GM12878 (cell line): ENCODE data around the gene CYB5B. TPM values are rescaled to one million over a fixed set of nuclear protein-coding genes. Genes with fewer than 3 reads are reported as not detected.

Experiments
- ATF3 ChIP-seq: IDR thresholded peaks from 2 replicates; pipeline ENCODE4 v1.6.1; 2011; ENCODE audit warnings: low read depth, mild to moderate bottlenecking, low read length, moderate library complexity, borderline replicate concordance; ENCODE audit errors: extremely low read depth
- BMI1 ChIP-seq: fragments of 450-650 bp; IDR thresholded peaks from 2 replicates; pipeline ENCODE4 v1.6.1; 2016; ENCODE audit warnings: mild to moderate bottlenecking, moderate library complexity, borderline replicate concordance
- CEBPB ChIP-seq, 2 experiments: fragments of 150-350 bp in 1 of 2; IDR thresholded peaks; 2 replicates each; pipeline ENCODE4 v1.6.1; 2012 to 2014; ENCODE audit warnings: low read depth in 2 of 2, low read length in 2 of 2, borderline replicate concordance in 1 of 2, inconsistent platforms in 1 of 2
- CHD1 ChIP-seq: IDR thresholded peaks from 2 replicates; pipeline ENCODE4 v1.6.1; 2012; ENCODE audit warnings: low read depth, low read length, improper control_type of control experiment
- CHD4 ChIP-seq: fragments of 200-600 bp; sonication (generic); IDR thresholded peaks from 2 replicates; pipeline ENCODE4 v1.6.1; 2016; ENCODE audit warnings: mild to moderate bottlenecking
- CREM ChIP-seq: IDR thresholded peaks from 2 replicates; pipeline ENCODE4 v1.6.1; 2014; ENCODE audit warnings: antibody characterized with exemption, low read depth
- FOS ChIP-seq: IDR thresholded peaks from 3 replicates; pipeline ENCODE4 v1.6.1; 2011; ENCODE audit warnings: borderline replicate concordance; ENCODE audit not compliant: insufficient read length; ENCODE audit errors: extremely low read depth
- IKZF2 ChIP-seq, 2 experiments: fragments of 450-650 bp; IDR thresholded peaks; 2 replicates each; pipeline ENCODE4 v1.6.1; 2017; ENCODE audit warnings: mild to moderate bottlenecking in 2 of 2, moderate library complexity in 2 of 2
- IRF4 ChIP-seq: IDR thresholded peaks from 2 replicates; pipeline ENCODE4 v1.6.1; 2011; ENCODE audit warnings: low read depth, low read length
- NR2F1 ChIP-seq: fragments of 450-650 bp; conservative IDR thresholded peaks from 2 replicates; pipeline ENCODE4 v1.6.1; 2017; ENCODE audit warnings: mild to moderate bottlenecking
- PAX5 ChIP-seq: IDR thresholded peaks from 2 replicates; pipeline ENCODE4 v1.6.1; 2011; ENCODE audit warnings: low read depth, low read length, borderline replicate concordance
- POLR2AphosphoS5 ChIP-seq: IDR thresholded peaks from 2 replicates; pipeline ENCODE4 v1.6.1; 2011; ENCODE audit warnings: mild to moderate bottlenecking, low read length, inconsistent platforms
- POU2F2 ChIP-seq: IDR thresholded peaks from 3 replicates; pipeline ENCODE4 v1.6.1; 2011; ENCODE audit warnings: low read depth, mild to moderate bottlenecking, low read length, borderline replicate concordance
- PRDM15 ChIP-seq: fragments of 450-650 bp; formaldehyde crosslinking; IDR thresholded peaks from 2 replicates; pipeline ENCODE4 v1.4.0; 2020; ENCODE audit warnings: mild to moderate bottlenecking, moderate library complexity
- RUNX3 ChIP-seq: IDR thresholded peaks from 2 replicates; pipeline ENCODE4 v1.6.1; 2012; ENCODE audit warnings: low read length, inconsistent platforms
- STAT1 ChIP-seq: fragments of 450-650 bp; conservative IDR thresholded peaks from 2 replicates; pipeline ENCODE4 v1.6.1; 2014; ENCODE audit warnings: antibody characterized with exemption, mild to moderate bottlenecking
- TCF12 ChIP-seq: IDR thresholded peaks from 2 replicates; pipeline ENCODE4 v1.6.1; 2011; ENCODE audit warnings: low read depth, mild to moderate bottlenecking, low read length
- TCF3 ChIP-seq: IDR thresholded peaks from 2 replicates; pipeline ENCODE4 v1.6.1; 2012; ENCODE audit warnings: low read depth, mild to moderate bottlenecking, low read length, borderline replicate concordance; ENCODE audit not compliant: insufficient read depth
- YBX1 ChIP-seq: fragments of 450-650 bp; IDR thresholded peaks from 2 replicates; pipeline ENCODE4 v1.6.1; 2016; ENCODE audit warnings: antibody characterized with exemption
- ZNF274 ChIP-seq: IDR thresholded peaks from one replicate; pipeline ENCODE4 v1.8.0; 2011; ENCODE audit not compliant: insufficient read length, insufficient read depth
- polyA plus RNA-seq, 11 experiments: library from polyadenylated mRNA; depleted of rRNA in 4 of 11; unstranded in 6 of 11; stranded (reverse) in 5 of 11; fragments of >200 nt; fragmentation: Nextera tagmentation in 4 of 11; fragmentation: Illumina TruSeq in 1 of 11; extraction: Ambion mirVana in 4 of 11; extraction: Trizol in 1 of 11; gene quantifications; 1 replicate in 1 of 11; 2 replicates in 10 of 11; pipeline versions ENCODE4 v1.2.1 to v1.2.3, GENCODE V29; 2011 to 2016; ENCODE audit warnings: inconsistent platforms in 2 of 11, missing spikeins in 2 of 11, low read depth in 1 of 11
- total RNA-seq, 4 experiments: library from RNA; depleted of rRNA in 3 of 4; stranded (reverse); fragments of >200 nt in 3 of 4; fragmentation: Illumina TruSeq in 1 of 4; extraction: Trizol in 1 of 4; gene quantifications; 2 replicates each; pipeline versions ENCODE4 v1.2.1 to v1.2.3, GENCODE V29; 2013 to 2021
- TF ChIP-seq, protein P1 (sequence below): fragments of 450-650 bp; IDR thresholded peaks from 2 replicates; pipeline ENCODE4 v1.6.1; 2017; ENCODE audit warnings: low read depth, mild to moderate bottlenecking, moderate library complexity
- TF ChIP-seq, protein P2 (sequence below): fragments of 450-650 bp; formaldehyde crosslinking; IDR thresholded peaks from 2 replicates; pipeline ENCODE4 v1.4.0; 2022; ENCODE audit warnings: mild to moderate bottlenecking, moderate library complexity

Gene CYB5B
- total and polyA plus RNA-seq, 10 of the 15 experiments (the other 5 are each of a cell fraction or from before 2014, with no cell fraction given) = 145 to 305 (median 179) TPM

- TF ChIP-seq, protein P1, sequence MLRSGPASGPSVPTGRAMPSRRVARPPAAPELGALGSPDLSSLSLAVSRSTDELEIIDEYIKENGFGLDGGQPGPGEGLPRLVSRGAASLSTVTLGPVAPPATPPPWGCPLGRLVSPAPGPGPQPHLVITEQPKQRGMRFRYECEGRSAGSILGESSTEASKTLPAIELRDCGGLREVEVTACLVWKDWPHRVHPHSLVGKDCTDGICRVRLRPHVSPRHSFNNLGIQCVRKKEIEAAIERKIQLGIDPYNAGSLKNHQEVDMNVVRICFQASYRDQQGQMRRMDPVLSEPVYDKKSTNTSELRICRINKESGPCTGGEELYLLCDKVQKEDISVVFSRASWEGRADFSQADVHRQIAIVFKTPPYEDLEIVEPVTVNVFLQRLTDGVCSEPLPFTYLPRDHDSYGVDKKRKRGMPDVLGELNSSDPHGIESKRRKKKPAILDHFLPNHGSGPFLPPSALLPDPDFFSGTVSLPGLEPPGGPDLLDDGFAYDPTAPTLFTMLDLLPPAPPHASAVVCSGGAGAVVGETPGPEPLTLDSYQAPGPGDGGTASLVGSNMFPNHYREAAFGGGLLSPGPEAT = peak; percentile 96
- TF ChIP-seq CHD4 (peak; percentile 76; the same call in 1 of the 2 replicates), NR2F1 (peak; percentile 57), TCF12 (peak; percentile 95), IRF4 (peak; percentile 80; the same call in 1 of the 2 replicates), ZNF274 (no peak), YBX1 (no peak), IKZF2 (IDR thresholded peaks at IDR 0.05) (peak; percentile 99 to 100), ATF3 (no peak), TCF3 (peak; percentile 92), CHD1 (no peak), STAT1 (no peak), RUNX3 (peak; percentile 97), BMI1 (peak; percentile 73; the same call in 1 of the 2 replicates), PAX5 (peak; percentile 70; the same call in 1 of the 2 replicates), CREM (peak; percentile 64), FOS (no peak), POLR2AphosphoS5 (no peak), PRDM15 (CRISPR knock-in tag) (no peak), POU2F2 (no peak; the same call in 2 of the 3 replicates), CEBPB (IDR thresholded peaks at IDR 0.05; ENCODE audit: borderline replicate concordance in 1 of 2, low read depth in 2 of 2, low read length in 2 of 2) (peak in 1 of 2 experiments; percentile 45; a peak in 1 of 4 replicates)
- TF ChIP-seq, protein P2, sequence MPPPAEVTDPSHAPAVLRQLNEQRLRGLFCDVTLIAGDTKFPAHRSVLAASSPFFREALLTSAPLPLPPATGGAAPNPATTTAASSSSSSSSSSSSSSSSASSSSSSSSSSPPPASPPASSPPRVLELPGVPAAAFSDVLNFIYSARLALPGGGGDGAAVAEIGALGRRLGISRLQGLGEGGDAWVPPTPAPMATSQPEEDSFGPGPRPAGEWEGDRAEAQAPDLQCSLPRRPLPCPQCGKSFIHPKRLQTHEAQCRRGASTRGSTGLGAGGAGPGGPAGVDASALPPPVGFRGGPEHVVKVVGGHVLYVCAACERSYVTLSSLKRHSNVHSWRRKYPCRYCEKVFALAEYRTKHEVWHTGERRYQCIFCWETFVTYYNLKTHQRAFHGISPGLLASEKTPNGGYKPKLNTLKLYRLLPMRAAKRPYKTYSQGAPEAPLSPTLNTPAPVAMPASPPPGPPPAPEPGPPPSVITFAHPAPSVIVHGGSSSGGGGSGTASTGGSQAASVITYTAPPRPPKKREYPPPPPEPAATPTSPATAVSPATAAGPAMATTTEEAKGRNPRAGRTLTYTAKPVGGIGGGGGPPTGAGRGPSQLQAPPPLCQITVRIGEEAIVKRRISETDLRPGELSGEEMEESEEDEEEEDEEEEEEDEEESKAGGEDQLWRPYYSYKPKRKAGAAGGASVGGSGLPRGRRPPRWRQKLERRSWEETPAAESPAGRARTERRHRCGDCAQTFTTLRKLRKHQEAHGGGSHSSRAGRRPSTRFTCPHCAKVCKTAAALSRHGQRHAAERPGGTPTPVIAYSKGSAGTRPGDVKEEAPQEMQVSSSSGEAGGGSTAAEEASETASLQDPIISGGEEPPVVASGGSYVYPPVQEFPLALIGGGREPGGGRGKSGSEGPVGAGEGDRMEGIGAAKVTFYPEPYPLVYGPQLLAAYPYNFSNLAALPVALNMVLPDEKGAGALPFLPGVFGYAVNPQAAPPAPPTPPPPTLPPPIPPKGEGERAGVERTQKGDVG (CRISPR knock-in tag) = no peak
Measured at GRCh38 chr16:69469807-69470561, 45.6 kb downstream of the CYB5B start (continued).
